ENCODE data around the gene XPO6.
A peak's percentile ranks its signal among the peaks of the same experiment; 100 is the strongest.
"Not testable (repeated sequence)": the region's sequence is repeated elsewhere in the genome, so short reads cannot be mapped to it uniquely, and the experiment has no call there.

Gene XPO6

GRCh38 chr16:28211758-28212531, at the start of gene XPO6:
Gene XPO6 (minus strand): TSS chr16:28211965. CDS start chr16:28211368, 597 bp downstream.
- no peaks in the 10 kb centered on the region for H3K27me3 ChIP-seq (ENCODE audit: control insufficient read depth, insufficient read depth, low read length)
- peak within 1 kb of the TSS; percentile 86 for H3K4me3 ChIP-seq (ENCODE audit: low read length)
- H3K36me3 ChIP-seq (ENCODE audit: control insufficient read depth, insufficient read depth, low read length), result no peaks in the 10 kb centered on the region
- peak within 1 kb of the TSS; percentile 73 for H3K27ac ChIP-seq (ENCODE audit: low read depth, low read length)
- H3K9ac ChIP-seq (ENCODE audit: low read length), result peak within 1 kb of the TSS; percentile 30
- no peaks in the 10 kb centered on the region for H3K4me1 ChIP-seq (ENCODE audit: control insufficient read depth, insufficient read depth, low read length)

- no peak overlapping the region for H3K4me3 ChIP-seq (ENCODE audit: low read length)
- H3K9ac ChIP-seq (ENCODE audit: low read length), result no peak overlapping the region
- H3K4me1 ChIP-seq (ENCODE audit: control insufficient read depth, insufficient read depth, low read length), result no peaks in the 10 kb centered on the region
- no peaks in the 10 kb centered on the region for H3K36me3 ChIP-seq (ENCODE audit: control insufficient read depth, insufficient read depth, low read length)
- no peak overlapping the region for H3K27ac ChIP-seq (ENCODE audit: low read depth, low read length)
- peaks cover 5% of the 10 kb centered on the region for H3K27me3 ChIP-seq (ENCODE audit: control insufficient read depth, insufficient read depth, low read length)
Measured at GRCh38 chr16:28260193-28260592, 48.4 kb upstream of the XPO6 start.

GRCh38 chr16:28259781-28260150, 48.0 kb upstream of the XPO6 start:
- Histone ChIP-seq H3K4me3 (ENCODE audit: low read length) (no peak overlapping the region), H3K36me3 (ENCODE audit: control insufficient read depth, insufficient read depth, low read length) (no peaks in the 10 kb centered on the region), H3K9ac (ENCODE audit: low read length) (no peak overlapping the region), H3K27me3 (ENCODE audit: control insufficient read depth, insufficient read depth, low read length) (peaks cover 5% of the 10 kb centered on the region), H3K27ac (ENCODE audit: low read depth, low read length) (no peak overlapping the region), H3K4me1 (ENCODE audit: control insufficient read depth, insufficient read depth, low read length) (no peaks in the 10 kb centered on the region)

- Histone ChIP-seq H3K4me1 (ENCODE audit: control insufficient read depth, insufficient read depth, low read length) (no peaks in the 10 kb centered on the region), H3K9ac (ENCODE audit: low read length) (no peak overlapping the region), H3K27me3 (ENCODE audit: control insufficient read depth, insufficient read depth, low read length) (peaks cover 5% of the 10 kb centered on the region), H3K4me3 (ENCODE audit: low read length) (peak overlapping the region; percentile 19), H3K27ac (ENCODE audit: low read depth, low read length) (no peak overlapping the region), H3K36me3 (ENCODE audit: control insufficient read depth, insufficient read depth, low read length) (no peaks in the 10 kb centered on the region)
Measured at GRCh38 chr16:28259091-28259780, 47.5 kb upstream of the XPO6 start.

- Histone ChIP-seq H3K27me3 (ENCODE audit: control insufficient read depth, insufficient read depth, low read length) (peaks cover 5% of the 10 kb centered on the region), H3K4me3 (ENCODE audit: low read length) (peak overlapping the region; percentile 19), H3K4me1 (ENCODE audit: control insufficient read depth, insufficient read depth, low read length) (no peaks in the 10 kb centered on the region), H3K9ac (ENCODE audit: low read length) (no peak overlapping the region), H3K27ac (ENCODE audit: low read depth, low read length) (no peak overlapping the region), H3K36me3 (ENCODE audit: control insufficient read depth, insufficient read depth, low read length) (no peaks in the 10 kb centered on the region)
Measured at GRCh38 chr16:28258567-28258966, 46.8 kb upstream of the XPO6 start.

GRCh38 chr16:28257256-28257655, 45.5 kb upstream of the XPO6 start:
- no peaks in the 10 kb centered on the region for H3K4me1 ChIP-seq (ENCODE audit: control insufficient read depth, insufficient read depth, low read length)
- H3K4me3 ChIP-seq (ENCODE audit: low read length), result no peak overlapping the region
- H3K27me3 ChIP-seq (ENCODE audit: control insufficient read depth, insufficient read depth, low read length), result peaks cover 5% of the 10 kb centered on the region
- no peak overlapping the region for H3K27ac ChIP-seq (ENCODE audit: low read depth, low read length)
- no peaks in the 10 kb centered on the region for H3K36me3 ChIP-seq (ENCODE audit: control insufficient read depth, insufficient read depth, low read length)
- H3K9ac ChIP-seq (ENCODE audit: low read length), result no peak overlapping the region

GRCh38 chr16:28255838-28256237, 44.1 kb upstream of the XPO6 start:
- H3K27me3 ChIP-seq (ENCODE audit: control insufficient read depth, insufficient read depth, low read length), result peaks cover 5% of the 10 kb centered on the region
- H3K4me3 ChIP-seq (ENCODE audit: low read length), result no peak overlapping the region
- no peak overlapping the region for H3K27ac ChIP-seq (ENCODE audit: low read depth, low read length)
- H3K4me1 ChIP-seq (ENCODE audit: control insufficient read depth, insufficient read depth, low read length), result no peaks in the 10 kb centered on the region
- H3K9ac ChIP-seq (ENCODE audit: low read length), result no peak overlapping the region
- H3K36me3 ChIP-seq (ENCODE audit: control insufficient read depth, insufficient read depth, low read length), result no peaks in the 10 kb centered on the region

- no peak overlapping the region for H3K27ac ChIP-seq (ENCODE audit: low read depth, low read length)
- no peaks in the 10 kb centered on the region for H3K36me3 ChIP-seq (ENCODE audit: control insufficient read depth, insufficient read depth, low read length)
- no peak overlapping the region for H3K9ac ChIP-seq (ENCODE audit: low read length)
- no peaks in the 10 kb centered on the region for H3K4me1 ChIP-seq (ENCODE audit: control insufficient read depth, insufficient read depth, low read length)
- H3K27me3 ChIP-seq (ENCODE audit: control insufficient read depth, insufficient read depth, low read length), result peaks cover 5% of the 10 kb centered on the region
- H3K4me3 ChIP-seq (ENCODE audit: low read length), result no peak overlapping the region
Measured at GRCh38 chr16:28254158-28254557, 42.4 kb upstream of the XPO6 start.

GRCh38 chr16:28250999-28251398, 39.2 kb upstream of the XPO6 start:
- Histone ChIP-seq H3K4me1 (ENCODE audit: control insufficient read depth, insufficient read depth, low read length) (no peaks in the 10 kb centered on the region), H3K9ac (ENCODE audit: low read length) (no peak overlapping the region), H3K4me3 (ENCODE audit: low read length) (no peak overlapping the region), H3K27me3 (ENCODE audit: control insufficient read depth, insufficient read depth, low read length) (peaks cover 2% of the 10 kb centered on the region), H3K36me3 (ENCODE audit: control insufficient read depth, insufficient read depth, low read length) (no peaks in the 10 kb centered on the region), H3K27ac (ENCODE audit: low read depth, low read length) (no peak overlapping the region)

GRCh38 chr16:28249483-28249882, 37.7 kb upstream of the XPO6 start:
- H3K36me3 ChIP-seq (ENCODE audit: control insufficient read depth, insufficient read depth, low read length); H3K27me3 ChIP-seq (ENCODE audit: control insufficient read depth, insufficient read depth, low read length); H3K27ac ChIP-seq (ENCODE audit: low read depth, low read length); H3K4me3 ChIP-seq (ENCODE audit: low read length); H3K4me1 ChIP-seq (ENCODE audit: control insufficient read depth, insufficient read depth, low read length); H3K9ac ChIP-seq (ENCODE audit: low read length): not testable (repeated sequence)

GRCh38 chr16:28241924-28242323, 30.2 kb upstream of the XPO6 start:
- H3K36me3 ChIP-seq (ENCODE audit: control insufficient read depth, insufficient read depth, low read length), result no peaks in the 10 kb centered on the region
- H3K27me3 ChIP-seq (ENCODE audit: control insufficient read depth, insufficient read depth, low read length), result no peaks in the 10 kb centered on the region
- no peak overlapping the region for H3K4me3 ChIP-seq (ENCODE audit: low read length)
- no peak overlapping the region for H3K9ac ChIP-seq (ENCODE audit: low read length)
- H3K27ac ChIP-seq (ENCODE audit: low read depth, low read length), result no peak overlapping the region
- no peaks in the 10 kb centered on the region for H3K4me1 ChIP-seq (ENCODE audit: control insufficient read depth, insufficient read depth, low read length)

- Histone ChIP-seq H3K27ac (ENCODE audit: low read depth, low read length) (no peak overlapping the region), H3K36me3 (ENCODE audit: control insufficient read depth, insufficient read depth, low read length) (no peaks in the 10 kb centered on the region), H3K27me3 (ENCODE audit: control insufficient read depth, insufficient read depth, low read length) (no peaks in the 10 kb centered on the region), H3K4me1 (ENCODE audit: control insufficient read depth, insufficient read depth, low read length) (no peaks in the 10 kb centered on the region), H3K9ac (ENCODE audit: low read length) (no peak overlapping the region), H3K4me3 (ENCODE audit: low read length) (no peak overlapping the region)
Measured at GRCh38 chr16:28237754-28238357, 26.1 kb upstream of the XPO6 start.
